ENCODE results near the gene CDK13. TPM values are rescaled to one million over a fixed set of nuclear protein-coding genes. Genes with fewer than 3 reads are reported as not detected.

CDK13 gene
- total RNA-seq, 1 donor from 2014 or later: 70.5 TPM

DNA sequence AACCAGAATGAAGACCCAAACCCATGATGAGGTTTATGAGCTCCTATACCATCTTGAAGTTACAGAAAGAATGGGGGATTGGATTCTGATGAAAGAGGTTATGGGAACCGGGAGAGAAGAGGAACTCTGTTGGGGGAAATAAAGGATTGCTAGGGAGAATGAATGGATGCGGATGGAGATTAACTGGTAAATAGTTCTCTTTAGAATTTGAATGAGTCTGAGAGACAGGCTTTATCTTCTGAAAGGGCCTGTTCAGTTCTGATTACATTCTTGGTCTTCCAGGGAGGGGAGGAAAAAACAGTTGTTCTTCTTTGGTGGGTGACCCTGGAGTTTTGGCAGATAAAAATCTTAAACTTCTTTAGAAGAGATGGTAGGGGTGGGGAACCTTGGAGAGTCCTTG, 198.6 kb downstream of the CDK13 start:
- no peak for DNase-seq

Small RNAs within 50 kb of the gene (small RNA-seq; reads per million reads assigned to genes)
- gene AC006023.1 (ENCODE audit: low replicate concordance): not detected
- gene AC006023.2 (ENCODE audit: low replicate concordance): not detected

Other genes with a start within 250 kb of the CDK13 start
- 16.3 TPM for gene MPLKIP, start 184.4 kb downstream of the CDK13 start, total RNA-seq
- 5.2 TPM for gene SUGCT, start 184.7 kb downstream of the CDK13 start, total RNA-seq

Data from skin of body (tissue), 3 donors.